Naive B cell (primary cell): ENCODE data around the gene SCGB2A2. TPM values are rescaled to one million over a fixed set of nuclear protein-coding genes. Genes with fewer than 3 reads are reported as not detected.

Source experiments
- ATAC-seq, 2 donors: fragments of 150-1000 bp; cut with Tn5 transposase; 2 replicates each; pipeline ENCODE4 v1.10.0; 2021; ENCODE audit warnings: low read depth in 2 of 2, mild to moderate bottlenecking in 2 of 2, moderate library complexity in 2 of 2
- DNase-seq: peaks from one replicate; pipeline ENCODE4 v3.0.0; 2022
- H3K27ac Mint-ChIP-seq, 6 donors: one replicate each; pipeline ENCODE4 v1.8.0; 2020 to 2022; ENCODE audit warnings: mild to moderate bottlenecking in 6 of 6, mixed read lengths in 6 of 6, moderate library complexity in 5 of 6, inconsistent platforms in 2 of 6
- H3K27me3 Mint-ChIP-seq, 3 donors: one replicate each; pipeline ENCODE4 v1.8.0; 2021 to 2022; ENCODE audit warnings: mixed read lengths in 3 of 3, mild to moderate bottlenecking in 1 of 3
- H3K36me3 Mint-ChIP-seq, 2 donors: one replicate each; pipeline ENCODE4 v1.8.0; 2020 to 2022; ENCODE audit warnings: mixed read lengths in 2 of 2, inconsistent platforms in 1 of 2, mild to moderate bottlenecking in 1 of 2
- H3K4me1 Mint-ChIP-seq, 3 donors: one replicate each; pipeline ENCODE4 v1.8.0; 2020 to 2022; ENCODE audit warnings: mixed read lengths in 3 of 3, inconsistent platforms in 1 of 3, mild to moderate bottlenecking in 1 of 3, moderate library complexity in 1 of 3
- H3K4me3 Mint-ChIP-seq, 8 donors: one replicate each; pipeline ENCODE4 v1.8.0; 2020 to 2022; ENCODE audit warnings: mild to moderate bottlenecking in 8 of 8, mixed read lengths in 8 of 8, moderate library complexity in 8 of 8, inconsistent platforms in 2 of 8
- H3K9me3 Mint-ChIP-seq, 7 donors: one replicate each; pipeline ENCODE4 v1.8.0; 2020 to 2022; ENCODE audit warnings: mixed read lengths in 7 of 7, mild to moderate bottlenecking in 5 of 7, inconsistent platforms in 2 of 7, moderate library complexity in 1 of 7
- polyA plus RNA-seq, 6 donors: library from polyadenylated mRNA; unstranded; fragments of 300-500 nt; fragmentation: Illumina TruSeq; gene quantifications; one replicate each; pipeline ENCODE4 v1.2.3, GENCODE V29; 2021; ENCODE audit warnings: low read depth in 6 of 6

Gene SCGB2A2
- not detected for polyA plus RNA-seq

DNA sequence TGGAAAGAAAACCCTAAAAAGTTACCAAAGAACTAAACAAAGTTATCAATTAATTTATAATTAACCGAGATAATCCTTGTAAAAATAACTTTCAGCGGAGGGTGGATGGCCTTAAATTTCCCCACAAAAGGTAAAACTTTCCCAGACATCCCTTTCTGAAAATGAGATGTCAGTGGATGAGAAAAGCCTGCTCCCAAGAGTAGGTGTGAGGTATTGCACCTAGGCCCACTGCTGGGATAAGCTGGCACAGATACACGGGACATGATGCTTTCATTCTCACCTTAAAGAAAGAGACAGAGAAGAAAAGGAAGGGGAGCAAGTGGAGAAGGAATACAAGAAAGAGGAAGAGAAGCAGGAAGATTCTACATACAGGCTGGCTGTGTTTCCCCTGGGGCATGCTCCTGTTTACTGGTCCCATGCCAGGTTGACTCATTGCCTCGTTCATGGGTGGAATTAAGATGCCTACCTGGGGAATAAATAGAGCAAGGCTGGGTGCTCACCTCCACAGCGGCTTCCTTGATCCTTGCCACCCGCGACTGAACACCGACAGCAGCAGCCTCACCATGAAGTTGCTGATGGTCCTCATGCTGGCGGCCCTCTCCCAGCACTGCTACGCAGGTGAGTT, at the start of gene SCGB2A2:
TSS of gene SCGB2A2 (plus strand) at position 505 of the 625 bp plus-strand sequence. CDS start at position 564, 59 bp downstream.
- Mint-ChIP-seq H3K4me3 (no peak within 1 kb of the TSS), H3K27ac (no peak within 1 kb of the TSS), H3K27me3 (peaks cover 18 to 38% (median 30%) of the 10 kb centered on the region in 3 donors), H3K4me1 (no peaks in the 10 kb centered on the region), H3K36me3 (no peaks in the 10 kb centered on the region), H3K9me3 (peaks cover 0 to 4% (median 0%) of the 10 kb centered on the region in 7 donors)
- DNase-seq (no peak), ATAC-seq (no peak)

DNA sequence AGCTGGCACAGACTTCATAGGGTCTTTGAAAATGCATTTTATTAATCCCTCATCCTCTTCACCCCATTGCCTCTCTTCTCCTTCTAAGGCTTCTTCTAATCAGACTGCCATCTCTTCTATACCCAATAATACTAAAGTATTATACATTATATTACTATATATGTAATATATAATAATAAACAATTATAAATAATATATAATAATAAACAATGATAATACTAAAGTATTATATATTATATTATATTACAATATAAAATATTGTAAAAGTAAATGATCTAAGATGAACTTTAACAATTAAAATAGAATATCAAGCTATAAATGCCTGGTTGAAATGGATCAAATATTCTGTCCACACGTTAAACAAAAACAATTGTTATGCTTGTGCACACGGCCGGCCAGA, 48.5 kb upstream of the SCGB2A2 start:
- Mint-ChIP-seq H3K4me1 (no peaks in the 10 kb centered on the region), H3K36me3 (peaks cover 7 to 25% of the 10 kb centered on the region in 2 donors), H3K4me3 (no peak overlapping the region), H3K9me3 (peaks cover 15 to 59% (median 42%) of the 10 kb centered on the region in 7 donors), H3K27me3 (peaks cover 9 to 27% (median 13%) of the 10 kb centered on the region in 3 donors), H3K27ac (no peak overlapping the region)
- DNase-seq (no peak), ATAC-seq (no peak)

DNA sequence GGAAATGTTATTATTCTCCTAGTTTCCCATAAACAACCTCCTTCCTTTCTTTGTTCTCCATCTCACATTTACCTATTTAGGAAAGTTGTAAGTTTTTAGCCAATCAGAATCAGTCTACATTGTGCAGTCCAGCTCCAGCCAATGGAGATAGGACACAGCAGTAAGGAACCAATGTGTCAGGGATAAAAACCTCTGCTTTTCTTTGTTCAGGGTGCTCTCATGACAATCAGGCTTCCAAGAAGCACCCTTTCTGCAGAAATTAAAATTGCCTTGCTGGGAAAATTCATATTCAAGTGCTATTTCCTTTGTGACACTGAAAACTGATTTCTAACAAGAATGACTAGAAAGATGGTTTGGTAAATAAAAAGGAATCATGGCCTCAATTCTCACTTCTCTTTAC, 46.9 kb upstream of the SCGB2A2 start:
- Mint-ChIP-seq H3K27ac (no peak overlapping the region), H3K4me1 (no peaks in the 10 kb centered on the region), H3K4me3 (no peak overlapping the region), H3K36me3 (peaks cover 7 to 25% of the 10 kb centered on the region in 2 donors), H3K27me3 (peaks cover 2 to 13% (median 3%) of the 10 kb centered on the region in 3 donors), H3K9me3 (peaks cover 15 to 59% (median 42%) of the 10 kb centered on the region in 7 donors)
- DNase-seq (no peak), ATAC-seq (no peak)

DNA sequence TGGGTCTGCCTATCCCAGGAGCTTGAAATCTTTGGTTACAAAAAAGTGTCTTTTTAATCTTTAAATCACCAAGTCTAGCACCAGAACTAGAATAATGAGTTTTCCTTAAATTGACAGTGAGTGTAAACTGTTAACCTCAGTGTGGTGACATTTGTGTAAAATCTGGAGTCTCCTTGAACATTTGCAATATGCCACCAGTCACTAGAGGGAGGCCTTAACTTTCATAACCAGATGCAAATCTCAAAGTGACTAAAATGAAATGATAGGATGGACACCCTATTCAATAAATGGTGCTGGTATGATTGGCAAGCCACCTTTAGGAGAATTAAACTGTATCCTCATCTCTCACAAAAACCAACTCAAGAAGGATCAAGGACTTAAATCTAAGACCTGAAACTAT, 36.2 kb upstream of the SCGB2A2 start:
- H3K4me1 Mint-ChIP-seq = no peaks in the 10 kb centered on the region
- H3K36me3 Mint-ChIP-seq = no peaks in the 10 kb centered on the region
- H3K27ac Mint-ChIP-seq = no peak overlapping the region
- no peak for ATAC-seq
- no peak overlapping the region for H3K4me3 Mint-ChIP-seq
- no peak for DNase-seq
- H3K9me3 Mint-ChIP-seq = peaks cover 0 to 1% (median 0%) of the 10 kb centered on the region in 7 donors
- H3K27me3 Mint-ChIP-seq = peaks cover 27 to 64% (median 59%) of the 10 kb centered on the region in 3 donors

DNA sequence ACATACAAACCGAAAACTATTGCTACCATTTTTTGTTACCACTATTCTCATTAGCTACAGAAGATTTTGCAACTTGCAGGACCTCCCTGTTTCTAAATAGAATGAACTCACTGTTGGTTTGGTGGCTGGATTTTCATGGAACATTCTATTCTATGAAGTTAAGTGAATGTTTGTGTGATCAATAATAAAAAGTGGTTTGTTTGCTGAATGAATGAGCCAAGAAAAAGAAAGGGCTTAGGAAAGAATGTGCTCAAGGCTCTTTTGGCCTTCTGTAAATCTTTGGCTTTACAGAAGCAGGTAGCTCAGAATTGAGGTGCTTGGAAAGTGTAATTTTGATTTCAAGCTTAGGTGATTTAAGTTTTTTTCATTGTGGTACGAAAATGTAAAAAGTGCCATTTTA, 33.8 kb upstream of the SCGB2A2 start:
- H3K36me3 Mint-ChIP-seq = no peaks in the 10 kb centered on the region
- H3K9me3 Mint-ChIP-seq = peaks cover 0 to 1% (median 0%) of the 10 kb centered on the region in 7 donors
- DNase-seq (no peak), ATAC-seq (no peak)
- no peak overlapping the region for H3K27ac Mint-ChIP-seq
- H3K4me1 Mint-ChIP-seq = no peaks in the 10 kb centered on the region
- peaks cover 37 to 67% (median 64%) of the 10 kb centered on the region in 3 donors for H3K27me3 Mint-ChIP-seq
- H3K4me3 Mint-ChIP-seq = no peak overlapping the region

DNA sequence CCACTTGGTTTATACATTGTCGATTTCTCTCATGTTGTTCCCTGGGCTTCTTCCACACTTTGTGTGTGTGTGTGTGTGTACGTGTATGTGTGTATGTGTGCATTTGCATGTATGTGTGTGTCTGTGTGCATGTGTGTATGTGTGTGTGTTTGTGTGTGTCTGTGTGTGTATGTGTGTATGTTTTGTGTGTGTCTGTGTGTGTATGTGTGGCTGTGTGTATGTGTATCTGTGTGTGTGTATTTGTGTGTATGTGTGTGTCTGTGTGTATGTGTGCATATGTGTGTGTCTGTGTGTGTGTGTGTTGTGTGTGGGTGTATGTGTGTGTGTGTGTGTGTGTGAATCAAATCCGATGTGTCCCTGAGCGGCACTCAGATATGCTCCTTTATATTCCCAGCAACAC, 32.5 kb upstream of the SCGB2A2 start:
- H3K36me3 Mint-ChIP-seq = no peaks in the 10 kb centered on the region
- DNase-seq = no peak

DNA sequence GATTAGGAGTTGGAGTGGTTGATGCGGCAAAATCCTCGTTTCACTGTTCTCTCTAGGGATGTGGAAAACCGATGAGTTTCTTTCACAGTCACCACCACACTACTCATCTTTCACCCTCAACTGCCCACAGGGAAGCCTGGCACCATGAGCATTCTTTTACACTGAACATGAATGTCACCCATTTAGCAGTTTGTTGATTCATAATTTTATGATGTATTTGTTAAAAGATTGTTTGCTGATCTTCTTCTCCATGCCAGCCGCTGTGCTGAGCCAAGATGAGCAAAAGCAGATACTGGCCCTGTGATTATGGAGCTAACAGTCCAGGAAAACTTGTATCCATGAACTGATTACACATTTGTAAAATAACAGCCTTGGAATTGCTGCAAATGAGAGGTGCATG, 31.8 kb upstream of the SCGB2A2 start:
- Mint-ChIP-seq H3K27ac (no peak overlapping the region), H3K9me3 (peaks cover 0 to 4% (median 0%) of the 10 kb centered on the region in 7 donors), H3K27me3 (peaks cover 37 to 54% (median 51%) of the 10 kb centered on the region in 3 donors), H3K36me3 (no peaks in the 10 kb centered on the region), H3K4me3 (no peak overlapping the region), H3K4me1 (no peaks in the 10 kb centered on the region)
- no peak for DNase-seq
- ATAC-seq = no peak

More for the DNA sequence above, 32.5 kb upstream of the SCGB2A2 start:
- H3K9me3 Mint-ChIP-seq = peaks cover 0 to 4% (median 0%) of the 10 kb centered on the region in 7 donors
- H3K4me3 Mint-ChIP-seq = peak overlapping the region in 1 of 8 donors; percentile 3
- H3K4me1 Mint-ChIP-seq = no peaks in the 10 kb centered on the region
- H3K27ac Mint-ChIP-seq = no peak overlapping the region
- no peak for ATAC-seq
- peaks cover 40 to 58% (median 55%) of the 10 kb centered on the region in 3 donors for H3K27me3 Mint-ChIP-seq

DNA sequence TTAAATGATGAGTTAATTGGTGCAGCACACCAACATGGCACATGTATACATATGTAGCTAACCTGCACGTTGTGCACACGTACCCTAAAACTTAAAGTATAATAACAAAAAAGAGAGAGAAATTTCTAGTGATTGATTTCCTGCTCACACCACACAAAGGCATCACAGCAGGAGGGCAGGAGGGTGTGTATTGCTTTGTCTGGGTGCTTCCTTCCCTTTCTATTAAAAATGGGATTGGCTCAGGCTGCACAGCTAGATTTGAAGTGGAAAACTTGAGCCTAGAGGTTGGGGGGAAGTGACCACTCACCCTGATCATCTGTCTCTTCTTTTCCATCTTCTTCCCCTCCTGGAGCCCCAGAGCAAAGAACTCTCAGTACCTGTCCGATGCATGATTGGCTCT, 28.9 kb upstream of the SCGB2A2 start:
- no peak for DNase-seq
- Mint-ChIP-seq H3K9me3 (peaks cover 0 to 4% (median 0%) of the 10 kb centered on the region in 7 donors), H3K4me3 (no peak overlapping the region), H3K36me3 (no peaks in the 10 kb centered on the region), H3K4me1 (no peaks in the 10 kb centered on the region), H3K27me3 (peaks cover 29 to 60% (median 45%) of the 10 kb centered on the region in 3 donors), H3K27ac (no peak overlapping the region)
- no peak for ATAC-seq

DNA sequence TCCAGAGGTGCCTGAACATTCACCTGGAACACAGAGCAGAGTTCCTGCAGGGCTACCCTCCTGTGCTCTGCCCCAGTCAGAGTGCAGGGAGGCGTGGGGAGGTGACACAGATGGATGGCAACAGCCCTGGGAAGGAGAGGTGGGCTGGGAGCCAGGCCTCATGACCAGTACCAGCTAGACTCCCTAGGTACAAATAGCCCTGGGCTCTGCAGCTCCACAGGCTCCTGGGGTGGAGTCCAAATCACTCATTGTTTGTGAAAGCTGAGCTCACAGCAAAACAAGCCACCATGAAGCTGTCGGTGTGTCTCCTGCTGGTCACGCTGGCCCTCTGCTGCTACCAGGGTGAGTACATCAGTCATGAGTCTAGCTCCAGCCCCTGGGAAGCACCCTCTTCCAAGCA, 27.9 kb upstream of the SCGB2A2 start, which contains the start of gene SCGB1D2:
TSS of gene SCGB1D2 (plus strand) at position 219 of the 400 bp plus-strand sequence. CDS start at position 288, 69 bp downstream.
- Mint-ChIP-seq H3K4me3 (no peak within 1 kb of the TSS), H3K36me3 (no peaks in the 10 kb centered on the region), H3K27ac (no peak within 1 kb of the TSS), H3K27me3 (peaks cover 37 to 68% (median 55%) of the 10 kb centered on the region in 3 donors), H3K4me1 (no peaks in the 10 kb centered on the region), H3K9me3 (peaks cover 0 to 4% (median 0%) of the 10 kb centered on the region in 7 donors)
- ATAC-seq (no peak), DNase-seq (no peak)

DNA sequence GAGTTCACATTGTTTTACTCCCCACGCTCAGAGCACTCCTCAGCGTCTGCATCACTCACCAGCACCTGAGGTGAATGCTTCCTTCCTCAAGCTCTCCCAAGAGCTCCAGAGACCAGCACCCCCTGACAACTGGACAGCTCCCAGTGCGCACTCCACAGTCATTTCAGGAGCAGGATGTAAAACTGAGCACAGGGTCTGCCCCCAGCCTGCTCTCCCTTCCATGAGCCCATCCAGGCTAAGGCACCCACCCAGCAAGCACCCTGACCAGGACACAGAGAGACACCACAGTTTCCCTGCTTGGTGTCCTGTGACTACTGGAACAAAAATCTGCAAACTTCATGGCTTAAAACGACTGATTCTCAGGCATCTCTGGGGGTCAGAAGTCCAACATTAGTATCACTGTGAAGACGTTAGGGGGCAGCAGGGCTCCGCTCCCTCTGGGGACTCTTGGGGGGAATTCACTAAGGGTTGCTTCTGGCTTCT, 24.6 kb upstream of the SCGB2A2 start:
- Mint-ChIP-seq H3K27me3 (peaks cover 37 to 65% (median 52%) of the 10 kb centered on the region in 3 donors), H3K27ac (no peak overlapping the region), H3K4me3 (no peak overlapping the region), H3K4me1 (no peaks in the 10 kb centered on the region), H3K36me3 (peaks cover 10 to 13% of the 10 kb centered on the region in 2 donors), H3K9me3 (peaks cover 8 to 30% (median 13%) of the 10 kb centered on the region in 7 donors)
- DNase-seq = no peak
- ATAC-seq = no peak

DNA sequence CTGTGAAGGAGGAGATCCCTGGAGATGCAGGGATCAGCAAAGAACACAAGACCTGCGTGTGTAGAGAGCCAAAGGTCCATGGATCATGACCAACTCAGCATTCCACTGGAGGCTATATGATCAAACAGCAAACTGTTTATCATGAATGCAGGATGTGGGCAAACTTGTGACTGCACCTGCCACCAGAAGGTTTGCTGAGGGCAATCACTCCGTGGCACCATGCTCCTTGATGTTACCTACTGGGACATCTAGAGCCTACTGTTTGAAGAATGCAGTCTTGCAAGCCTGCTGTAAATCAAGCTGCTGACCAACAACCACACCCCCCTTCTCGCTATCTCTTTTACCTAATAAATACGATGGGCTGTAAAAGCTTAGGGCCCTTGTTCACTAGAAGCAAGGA, 18.3 kb upstream of the SCGB2A2 start:
- ATAC-seq (no peak), DNase-seq (no peak)
- no peak overlapping the region for H3K27ac Mint-ChIP-seq
- H3K4me1 Mint-ChIP-seq = no peaks in the 10 kb centered on the region
- H3K4me3 Mint-ChIP-seq = no peak overlapping the region
- peaks cover 24 to 33% of the 10 kb centered on the region in 2 donors for H3K36me3 Mint-ChIP-seq
- H3K27me3 Mint-ChIP-seq = peaks cover 14 to 47% (median 36%) of the 10 kb centered on the region in 3 donors
- peaks cover 20 to 85% (median 58%) of the 10 kb centered on the region in 7 donors for H3K9me3 Mint-ChIP-seq

DNA sequence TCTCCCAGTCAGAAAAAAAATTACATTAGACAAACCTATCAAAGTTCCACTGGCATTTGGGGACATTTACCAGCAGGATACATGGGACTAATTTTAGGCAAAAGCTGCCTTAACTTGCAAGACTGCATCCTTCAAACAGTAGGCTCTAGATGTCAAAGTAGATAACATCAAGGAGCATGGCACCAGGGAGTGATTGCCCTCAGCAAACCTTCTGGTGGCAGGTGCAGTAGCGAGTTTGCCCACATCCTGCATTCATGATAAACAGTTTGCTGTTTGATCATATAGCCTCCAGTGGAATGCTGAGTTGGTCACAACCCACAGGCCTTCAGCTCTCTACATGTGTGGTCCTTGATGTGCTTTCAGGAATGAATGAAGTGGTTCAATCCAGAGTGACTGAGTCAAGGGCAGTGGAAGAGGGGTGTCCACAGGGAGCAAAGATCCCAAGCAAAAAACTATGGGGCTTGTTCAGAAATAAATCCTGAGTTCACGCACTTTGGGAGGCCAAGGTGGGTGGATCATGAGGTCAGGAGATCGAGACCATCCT, 15.9 kb upstream of the SCGB2A2 start:
- no peak overlapping the region for H3K27ac Mint-ChIP-seq
- peaks cover 23 to 73% (median 58%) of the 10 kb centered on the region in 7 donors for H3K9me3 Mint-ChIP-seq
- DNase-seq (no peak), ATAC-seq (no peak)
- H3K4me1 Mint-ChIP-seq = no peaks in the 10 kb centered on the region
- no peak overlapping the region for H3K4me3 Mint-ChIP-seq
- H3K27me3 Mint-ChIP-seq = peaks cover 21 to 52% (median 37%) of the 10 kb centered on the region in 3 donors
- H3K36me3 Mint-ChIP-seq = peaks cover 24 to 33% of the 10 kb centered on the region in 2 donors

DNA sequence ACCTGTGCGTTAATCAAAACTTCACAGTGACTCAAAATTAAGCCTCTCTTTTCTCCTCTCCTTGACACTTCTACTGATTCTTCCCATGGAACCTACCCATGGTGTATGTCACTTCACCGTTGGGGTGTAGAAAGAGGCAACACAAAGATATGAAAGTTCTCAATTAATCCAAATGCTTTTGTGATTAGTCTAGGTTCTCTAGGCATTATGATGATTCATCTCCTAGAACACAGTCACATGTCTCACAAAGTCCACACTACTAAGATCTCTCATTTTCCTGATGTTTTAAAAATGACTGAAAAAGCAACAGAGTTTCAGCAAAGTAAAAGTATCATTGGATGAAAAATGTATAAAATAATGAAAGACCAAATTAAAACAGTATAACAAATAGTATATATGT, 13.7 kb upstream of the SCGB2A2 start:
- Mint-ChIP-seq H3K36me3 (peaks cover 11% of the 10 kb centered on the region in 2 donors), H3K4me1 (no peaks in the 10 kb centered on the region), H3K4me3 (no peak overlapping the region), H3K27me3 (peaks cover 23 to 49% (median 37%) of the 10 kb centered on the region in 3 donors), H3K9me3 (peaks cover 8 to 51% (median 37%) of the 10 kb centered on the region in 7 donors), H3K27ac (no peak overlapping the region)
- ATAC-seq = no peak
- no peak for DNase-seq
